Breast epithelium (tissue), 3 donors: ENCODE data around the gene PSMD1.
"Not testable (repeated sequence)": the region's sequence is repeated elsewhere in the genome, so short reads cannot be mapped to it uniquely, and the experiment has no call there.

Experiments
- CTCF ChIP-seq, 3 donors: fragments of 450-650 bp; IDR thresholded peaks; one replicate each; pipeline ENCODE4 v1.5.1; 2016 to 2017; ENCODE audit warnings: antibody characterized with exemption in 3 of 3, mild to moderate bottlenecking in 3 of 3, moderate library complexity in 3 of 3
- POLR2A ChIP-seq: fragments of 450-650 bp; IDR thresholded peaks from one replicate; pipeline ENCODE4 v1.6.1; 2016; ENCODE audit warnings: antibody characterized with exemption, mild to moderate bottlenecking, moderate library complexity
- POLR2AphosphoS5 ChIP-seq, 3 donors: sonication (generic); formaldehyde crosslinking; IDR thresholded peaks; one replicate each; pipeline ENCODE4 v1.6.1; 2017; ENCODE audit warnings: antibody characterized with exemption in 3 of 3

- TF ChIP-seq CTCF (IDR thresholded peaks at IDR 0.05); POLR2A; POLR2AphosphoS5 (IDR thresholded peaks at IDR 0.05): not testable (repeated sequence)
Observed at GRCh38 chr2:231140808-231141207, 84.1 kb downstream of the PSMD1 start.
